HEK293T (cell line): Measurements from ENCODE around the gene SARS2.

Source experiments
- CTCF ChIA-PET: fragments of 350-600 bp; formaldehyde crosslinking; extraction: SDS; loops from one replicate; lab custom pipeline; 2021; ENCODE audit warnings: antibody characterized with exemption, inconsistent platforms; lab: Yijun Ruan, JAX
- POLR2A ChIA-PET: fragments of 350-600 bp; formaldehyde crosslinking; extraction: SDS; loops from one replicate; lab custom pipeline; 2020; ENCODE audit warnings: antibody characterized with exemption, inconsistent platforms; lab: Yijun Ruan, JAX
- DNase-seq: peaks from one replicate; pipeline ENCODE4 v3.0.0; 2012; ENCODE audit warnings: mixed read lengths; ENCODE audit errors: extremely low spot score
- ARNT ChIP-seq: fragments of 450-650 bp; IDR thresholded peaks from 2 replicates; pipeline ENCODE4 v1.6.1; 2017; ENCODE audit warnings: mild to moderate bottlenecking
- BHLHE40 ChIP-seq: fragments of 450-650 bp; IDR thresholded peaks from 2 replicates; pipeline ENCODE4 v1.6.1; 2016; ENCODE audit warnings: mild to moderate bottlenecking, moderate library complexity, borderline replicate concordance
- CTBP1 ChIP-seq: fragments of 450-650 bp; IDR thresholded peaks from 2 replicates; pipeline ENCODE4 v1.6.1; 2016; ENCODE audit warnings: borderline replicate concordance
- ELF4 ChIP-seq: fragments of 450-650 bp; IDR thresholded peaks from 2 replicates; pipeline ENCODE4 v1.6.1; 2017; ENCODE audit warnings: antibody characterized with exemption
- FOXA1 ChIP-seq: fragments of 450-650 bp; IDR thresholded peaks from 2 replicates; pipeline ENCODE4 v1.6.1; 2016; ENCODE audit warnings: mild to moderate bottlenecking
- HDGF ChIP-seq: fragments of 450-650 bp; IDR thresholded peaks from 2 replicates; pipeline ENCODE4 v1.6.1; 2017; ENCODE audit warnings: antibody characterized with exemption, borderline replicate concordance
- L3MBTL2 ChIP-seq: fragments of 450-650 bp; conservative IDR thresholded peaks from 2 replicates; pipeline ENCODE4 v1.6.1; 2016; ENCODE audit warnings: mild to moderate bottlenecking
- LEF1 ChIP-seq: fragments of 450-650 bp; IDR thresholded peaks from 2 replicates; pipeline ENCODE4 v1.6.1; 2017; ENCODE audit warnings: mild to moderate bottlenecking, borderline replicate concordance
- NFRKB ChIP-seq: fragments of 450-650 bp; IDR thresholded peaks from 2 replicates; pipeline ENCODE4 v1.6.1; 2016; ENCODE audit warnings: mild to moderate bottlenecking, moderate library complexity
- PKNOX1 ChIP-seq: fragments of 450-650 bp; IDR thresholded peaks from 2 replicates; pipeline ENCODE4 v1.6.1; 2016
- SP1 ChIP-seq: fragments of 450-650 bp; IDR thresholded peaks from 2 replicates; pipeline ENCODE4 v1.6.1; 2017
- SUZ12 ChIP-seq: fragments of 450-650 bp; IDR thresholded peaks from 2 replicates; pipeline ENCODE4 v1.6.1; 2016; ENCODE audit warnings: mild to moderate bottlenecking
- TARDBP ChIP-seq: fragments of 450-650 bp; IDR thresholded peaks from 2 replicates; pipeline ENCODE4 v1.6.1; 2016
- ZNF384 ChIP-seq: fragments of 450-650 bp; IDR thresholded peaks from 2 replicates; pipeline ENCODE4 v1.6.1; 2016

Gene SARS2, protein sequence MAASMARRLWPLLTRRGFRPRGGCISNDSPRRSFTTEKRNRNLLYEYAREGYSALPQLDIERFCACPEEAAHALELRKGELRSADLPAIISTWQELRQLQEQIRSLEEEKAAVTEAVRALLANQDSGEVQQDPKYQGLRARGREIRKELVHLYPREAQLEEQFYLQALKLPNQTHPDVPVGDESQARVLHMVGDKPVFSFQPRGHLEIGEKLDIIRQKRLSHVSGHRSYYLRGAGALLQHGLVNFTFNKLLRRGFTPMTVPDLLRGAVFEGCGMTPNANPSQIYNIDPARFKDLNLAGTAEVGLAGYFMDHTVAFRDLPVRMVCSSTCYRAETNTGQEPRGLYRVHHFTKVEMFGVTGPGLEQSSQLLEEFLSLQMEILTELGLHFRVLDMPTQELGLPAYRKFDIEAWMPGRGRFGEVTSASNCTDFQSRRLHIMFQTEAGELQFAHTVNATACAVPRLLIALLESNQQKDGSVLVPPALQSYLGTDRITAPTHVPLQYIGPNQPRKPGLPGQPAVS

GRCh38 chr19:38929929-38930775, at the start of gene SARS2:
SARS2 (minus strand) TSS chr19:38930763; CDS start chr19:38930736, 27 bp downstream.
- POLR2A ChIA-PET, result interaction anchor here (0.6 to 2.9 kb wide), 18 partner anchors 9 to 528 kb away, joined by 3 to 14 read pairs (median 4); partner anchors contain the start of genes ACTN4, FAM98C, HNRNPL and NFKBIB
- DNase-seq, result peak; percentile 98
- CTCF ChIA-PET, result interaction anchor here (0.5 to 2.2 kb wide), 9 partner anchors 11 to 527 kb away, joined by 3 to 6 read pairs (median 4); partner anchors contain the start of genes ECH1, FAM98C, NFKBIB and SIRT2
- TF ChIP-seq PKNOX1 (no peak), L3MBTL2 (no peak), SUZ12 (no peak), CTBP1 (no peak), SP1 (no peak), ELF4 (no peak), HDGF (no peak), BHLHE40 (no peak), NFRKB (no peak), FOXA1 (no peak), TARDBP (no peak), LEF1 (no peak), ZNF384 (no peak), ARNT (no peak)

DNA sequence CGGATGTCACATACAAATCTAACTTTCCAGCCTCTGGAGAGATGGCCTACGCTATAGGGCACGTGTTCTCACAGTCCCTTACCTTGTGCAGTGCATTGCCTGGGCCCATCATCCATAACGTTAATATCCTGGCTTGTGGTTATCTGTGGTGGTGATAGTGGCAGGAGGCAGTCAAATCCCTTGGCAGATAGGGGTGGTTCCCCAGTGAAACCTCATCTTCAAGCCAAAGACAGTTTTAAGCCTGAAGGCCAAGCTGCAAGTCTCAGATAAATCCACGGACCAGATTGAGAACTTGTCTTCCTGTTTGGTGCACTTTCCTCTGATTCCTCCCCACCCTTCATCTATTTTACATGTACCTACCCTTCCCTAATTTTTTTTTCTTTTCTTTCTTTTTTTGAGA, 49.2 kb upstream of the SARS2 start:
- TF ChIP-seq L3MBTL2, result no peak
- TF ChIP-seq HDGF, result no peak
- no peak for TF ChIP-seq NFRKB
- TF ChIP-seq PKNOX1, result no peak
- ChIA-PET CTCF (no interaction called here), POLR2A (no interaction called here)
- DNase-seq, result no peak

- ChIA-PET POLR2A (interaction anchor here (1.0 kb wide), 1 partner anchor 11 kb away, joined by 3 read pairs; no protein-coding TSS in a partner anchor), CTCF (no interaction called here)
- TF ChIP-seq PKNOX1, result peak; percentile 46; the same call in 1 of the 2 replicates
- no peak for TF ChIP-seq FOXA1
- no peak for DNase-seq
Observed at GRCh38 chr19:38978326-38978689, 47.7 kb upstream of the SARS2 start.

GRCh38 chr19:38977445-38978325, 47.1 kb upstream of the SARS2 start:
- CTCF ChIA-PET, result interaction anchor here (0.7 to 1.4 kb wide), 2 partner anchors 11 to 41 kb away, joined by 3 to 7 read pairs; no protein-coding TSS in a partner anchor
- no peak for DNase-seq
- TF ChIP-seq PKNOX1, result peak; percentile 74
- no peak for TF ChIP-seq NFRKB
- POLR2A ChIA-PET, result interaction anchor here (1.0 to 1.3 kb wide), 2 partner anchors 12 to 47 kb away, joined by 3 to 4 read pairs; partner anchors contain the start of genes MRPS12 and SARS2

DNA sequence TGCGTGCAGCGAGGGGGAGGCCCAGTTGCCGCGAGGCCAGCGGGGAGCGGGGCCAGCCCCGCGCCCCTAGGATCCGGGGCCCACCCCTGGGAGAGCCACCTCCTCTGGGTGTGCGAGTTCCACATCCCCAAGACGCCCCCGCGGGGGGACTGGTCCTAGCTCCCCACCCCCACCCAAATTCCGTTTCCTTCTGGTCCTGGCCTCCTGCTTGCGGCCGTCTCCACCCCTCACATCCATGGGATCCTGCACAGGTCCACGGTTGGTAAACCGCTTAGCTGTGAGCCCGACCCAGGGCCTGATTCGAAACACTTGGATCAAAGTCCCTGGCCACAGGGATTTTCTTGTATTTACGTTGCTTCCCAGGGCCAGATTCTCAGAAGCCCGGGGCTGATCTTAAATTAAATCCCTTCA, 45.3 kb upstream of the SARS2 start:
- CTCF ChIA-PET, result interaction anchor here (0.6 to 1.0 kb wide), 6 partner anchors 9 to 428 kb away, joined by 3 read pairs; no protein-coding TSS in a partner anchor

More for the DNA sequence above, 45.3 kb upstream of the SARS2 start:
- POLR2A ChIA-PET, result interaction anchor here (0.6 to 2.6 kb wide), 15 partner anchors 13 to 98 kb away, joined by 3 to 8 read pairs (median 3); partner anchors contain the start of genes FBXO27, MRPS12 and SARS2
- no peak for TF ChIP-seq HDGF
- TF ChIP-seq L3MBTL2, result peak; percentile 35; the same call in 1 of the 2 replicates
- no peak for DNase-seq
